Neuronal stem cell (in vitro differentiated cells): ENCODE measurements around the gene INKA2.

ENCODE experiments used
- DNase-seq: peaks from one replicate; pipeline ENCODE4 v3.0.0-alpha.2; 2013; ENCODE audit warnings: low spot score
- H2AFZ ChIP-seq: one replicate; pipeline ENCODE4 v1.6.1; 2013; ENCODE audit warnings: mild to moderate bottlenecking, low read length, inconsistent platforms
- H2AK5ac ChIP-seq: 2 replicates; pipeline ENCODE4 v1.6.1; 2013; ENCODE audit warnings: low read depth, mild to moderate bottlenecking, inconsistent platforms, low read length, moderate library complexity, mixed read lengths
- H2BK120ac ChIP-seq: 2 replicates; pipeline ENCODE4 v1.6.1; 2013; ENCODE audit warnings: low read depth, mild to moderate bottlenecking, inconsistent platforms, low read length, moderate library complexity, mixed read lengths
- H2BK12ac ChIP-seq: one replicate; pipeline ENCODE4 v1.6.1; 2013; ENCODE audit warnings: low read length, inconsistent platforms
- H2BK15ac ChIP-seq: 2 replicates; pipeline ENCODE4 v1.6.1; 2013; ENCODE audit warnings: mild to moderate bottlenecking, low read length, inconsistent platforms, mixed read lengths
- H2BK5ac ChIP-seq: one replicate; pipeline ENCODE4 v1.6.1; 2013; ENCODE audit warnings: inconsistent platforms, mild to moderate bottlenecking, low read length, moderate library complexity
- H3K14ac ChIP-seq: one replicate; pipeline ENCODE4 v1.6.1; 2013; ENCODE audit warnings: low read length, inconsistent platforms
- H3K18ac ChIP-seq: 2 replicates; pipeline ENCODE4 v1.6.1; 2013; ENCODE audit warnings: low read length, inconsistent platforms
- H3K23ac ChIP-seq: 2 replicates; pipeline ENCODE4 v1.6.1; 2013; ENCODE audit warnings: low read depth, mild to moderate bottlenecking, mixed read lengths, low read length, inconsistent platforms; ENCODE audit not compliant: poor library complexity
- H3K27ac ChIP-seq: replicated peaks from 3 replicates; pipeline ENCODE4 v1.5.1; 2013; ENCODE audit warnings: low read length, inconsistent platforms
- H3K27me3 ChIP-seq, 3 experiments: 2 replicates each; pipeline ENCODE4 v1.6.1; 2013; ENCODE audit warnings: low read length in 3 of 3, mild to moderate bottlenecking in 2 of 3, inconsistent platforms in 1 of 3, low read depth in 1 of 3, mixed read lengths in 1 of 3, moderate library complexity in 1 of 3; ENCODE audit not compliant: control insufficient read depth in 3 of 3, insufficient read depth in 3 of 3
- H3K36me3 ChIP-seq, 2 donors: replicated peaks in 1 of 2; 2 replicates each; pipeline ENCODE4 v1.6.1; 2013; ENCODE audit warnings: low read length in 2 of 2; ENCODE audit not compliant: control insufficient read depth in 2 of 2, insufficient read depth in 2 of 2
- H3K4ac ChIP-seq: 2 replicates; pipeline ENCODE4 v1.6.1; 2013; ENCODE audit warnings: inconsistent platforms, mild to moderate bottlenecking, low read length, moderate library complexity
- H3K4me1 ChIP-seq, 2 donors: 1 replicate in 1 of 2; 2 replicates in 1 of 2; pipeline ENCODE4 v1.6.1; 2013; ENCODE audit warnings: low read length in 2 of 2, low read depth in 1 of 2; ENCODE audit not compliant: control insufficient read depth in 2 of 2, insufficient read depth in 1 of 2
- H3K4me2 ChIP-seq: one replicate; pipeline ENCODE4 v1.6.1; 2013; ENCODE audit warnings: mild to moderate bottlenecking, low read length, inconsistent platforms; ENCODE audit not compliant: insufficient read depth, poor library complexity, severe bottlenecking
- H3K4me3 ChIP-seq, 2 donors: 2 replicates each; pipeline ENCODE4 v1.5.1; 2013; ENCODE audit warnings: low read length in 2 of 2, mild to moderate bottlenecking in 2 of 2, inconsistent platforms in 1 of 2, moderate library complexity in 1 of 2
- H3K79me1 ChIP-seq: one replicate; pipeline ENCODE4 v1.6.1; 2013; ENCODE audit warnings: low read depth, mild to moderate bottlenecking, inconsistent platforms, low read length, moderate library complexity
- H3K9ac ChIP-seq: one replicate; pipeline ENCODE4 v1.6.1; 2013; ENCODE audit warnings: mild to moderate bottlenecking, low read depth, low read length, inconsistent platforms; ENCODE audit not compliant: poor library complexity
- H3K9me3 ChIP-seq, 2 donors: replicated peaks in 1 of 2; 2 replicates each; pipeline versions ENCODE3 to v1.6.1; 2013; ENCODE audit warnings: low read length in 2 of 2, mild to moderate bottlenecking in 2 of 2, inconsistent platforms in 1 of 2, low read depth in 1 of 2, mixed read lengths in 1 of 2, moderate library complexity in 1 of 2; ENCODE audit not compliant: control insufficient read depth in 2 of 2, insufficient read depth in 1 of 2
- H4K8ac ChIP-seq: one replicate; pipeline ENCODE4 v1.6.1; 2013; ENCODE audit warnings: low read depth, mild to moderate bottlenecking, inconsistent platforms, low read length, moderate library complexity
- H4K91ac ChIP-seq: one replicate; pipeline ENCODE4 v1.6.1; 2013; ENCODE audit warnings: low read length, low read depth, mild to moderate bottlenecking, inconsistent platforms; ENCODE audit not compliant: poor library complexity
- WGBS, 2 donors: extraction: QIAGEN DNeasy Blood & Tissue Kit; methylation state at CpG; one replicate each; pipeline ENCODE4 v1.1.7; 2013; ENCODE audit warnings: missing lambda C conversion rate in 2 of 2, mixed read lengths in 1 of 2; ENCODE audit not compliant: insufficient read length in 2 of 2, insufficient replicate concordance in 1 of 2; ENCODE audit errors: extremely low coverage in 2 of 2; 5-methylcytosine and 5-hydroxymethylcytosine counted together

Gene INKA2

DNA sequence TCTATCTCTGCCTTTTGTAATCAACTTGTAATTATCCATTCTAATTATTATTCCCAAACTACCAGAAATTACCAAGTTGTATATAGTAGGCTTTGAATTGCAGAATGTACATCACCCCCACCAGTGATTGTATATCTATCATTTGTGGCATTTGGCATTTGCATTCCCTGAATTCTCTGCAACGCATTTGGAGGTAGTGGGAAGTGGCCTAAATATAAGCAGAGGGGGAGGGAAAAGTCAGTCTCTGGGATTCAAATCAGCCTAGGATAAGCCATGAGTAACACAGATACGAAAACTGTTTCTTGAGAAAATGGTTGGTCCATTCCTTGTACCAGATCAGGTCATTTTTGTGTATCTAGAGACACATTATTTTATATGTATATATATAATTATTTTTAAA lies 37.2 kb upstream of the INKA2 start:
- Histone ChIP-seq H2BK12ac (no peak overlapping the region), H3K18ac (no peak overlapping the region), H3K14ac (no peak overlapping the region), H3K23ac (no peak overlapping the region), H4K91ac (no peak overlapping the region), H3K4me2 (no peak overlapping the region), H3K9me3 (no peaks in the 10 kb centered on the region), H3K27ac (no peak overlapping the region), H2BK5ac (no peak overlapping the region), H3K36me3 (no peaks in the 10 kb centered on the region), H2BK15ac (no peak overlapping the region), H3K4ac (no peak overlapping the region), H2AFZ (peak overlapping the region; percentile 43), H3K4me1 (peaks cover 4 to 7% of the 10 kb centered on the region in 2 donors), H2BK120ac (no peak overlapping the region), H3K4me3 (no peak overlapping the region), H4K8ac (no peak overlapping the region), H3K79me1 (no peaks in the 10 kb centered on the region), H2AK5ac (no peak overlapping the region), H3K9ac (no peak overlapping the region), H3K27me3 (peaks cover 0 to 3% (median 0%) of the 10 kb centered on the region in 3 experiments)
- WGBS, 2 donors = no CpG with 5 or more reads among the region's 2 CpGs
- DNase-seq = no peak

DNA sequence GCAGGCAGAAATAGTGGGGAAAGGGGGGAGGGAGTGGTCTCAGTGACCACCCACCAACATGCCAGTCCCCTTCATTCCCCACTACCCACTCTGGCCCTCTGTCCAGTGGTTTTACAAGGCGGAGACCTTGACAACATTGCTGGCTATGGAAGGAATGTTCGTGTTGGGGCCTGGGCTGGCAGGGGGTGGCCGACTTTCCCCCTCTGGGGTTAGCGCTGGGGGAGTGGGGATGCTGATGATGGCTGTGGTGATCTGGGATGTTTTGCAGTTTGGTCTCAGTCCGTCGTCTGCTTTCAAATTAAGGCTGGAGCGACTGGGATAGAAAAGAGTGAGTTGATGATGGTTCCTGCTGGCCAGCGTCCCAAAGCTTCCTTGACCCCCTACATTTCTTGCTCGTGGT lies 36.8 kb upstream of the INKA2 start:
- DNase-seq = no peak
- Histone ChIP-seq H3K27me3 (peaks cover 0 to 3% (median 0%) of the 10 kb centered on the region in 3 experiments), H3K79me1 (no peaks in the 10 kb centered on the region), H3K14ac (no peak overlapping the region), H2BK5ac (no peak overlapping the region), H3K23ac (no peak overlapping the region), H3K9ac (no peak overlapping the region), H3K4me3 (no peak overlapping the region), H3K4me1 (peaks cover 4 to 7% of the 10 kb centered on the region in 2 donors), H3K36me3 (no peaks in the 10 kb centered on the region), H2BK15ac (no peak overlapping the region), H2BK120ac (no peak overlapping the region), H2BK12ac (no peak overlapping the region), H3K4ac (no peak overlapping the region), H3K18ac (no peak overlapping the region), H4K91ac (no peak overlapping the region), H2AK5ac (no peak overlapping the region), H4K8ac (no peak overlapping the region), H3K9me3 (no peaks in the 10 kb centered on the region), H2AFZ (peak overlapping the region; percentile 43), H3K4me2 (no peak overlapping the region), H3K27ac (no peak overlapping the region)
- WGBS, 2 donors = no CpG with 5 or more reads among the region's 9 CpGs

DNA sequence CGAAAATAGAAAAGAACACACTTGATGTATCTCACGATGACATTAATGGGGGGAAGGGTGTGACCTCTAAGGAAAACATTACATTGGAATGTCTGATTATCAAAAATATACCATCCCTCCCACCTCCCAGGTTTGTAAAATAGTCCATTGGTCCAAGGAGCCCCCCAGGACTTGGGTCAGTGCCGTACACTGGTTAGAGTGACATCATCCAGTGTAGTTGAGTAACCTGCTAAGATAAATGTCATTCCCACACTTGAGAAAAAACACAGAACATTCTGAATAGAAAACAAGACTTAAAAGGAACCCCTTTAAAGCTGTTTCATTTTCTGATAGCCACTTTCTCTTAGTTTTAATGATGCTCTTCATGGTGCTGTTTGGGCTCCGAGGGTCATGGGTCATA lies 31.7 kb upstream of the INKA2 start:
- no peak overlapping the region for H3K14ac ChIP-seq
- H3K79me1 ChIP-seq = no peaks in the 10 kb centered on the region
- no peak overlapping the region for H3K27ac ChIP-seq
- H4K8ac ChIP-seq = no peak overlapping the region
- H4K91ac ChIP-seq = no peak overlapping the region
- no peak overlapping the region for H2AK5ac ChIP-seq
- no peak overlapping the region for H3K4ac ChIP-seq
- no peak overlapping the region for H2BK15ac ChIP-seq
- H3K27me3 ChIP-seq = no peaks in the 10 kb centered on the region
- H3K4me1 ChIP-seq = peaks cover 0 to 2% of the 10 kb centered on the region in 2 donors
- H3K9me3 ChIP-seq = no peaks in the 10 kb centered on the region
- no peak overlapping the region for H2BK12ac ChIP-seq
- no peak overlapping the region for H3K4me3 ChIP-seq
- no peak for DNase-seq
- H3K9ac ChIP-seq = no peak overlapping the region
- no peak overlapping the region for H2AFZ ChIP-seq
- WGBS, 2 donors = no CpG with 5 or more reads among the region's 4 CpGs
- H2BK120ac ChIP-seq = no peak overlapping the region
- H3K23ac ChIP-seq = no peak overlapping the region
- no peak overlapping the region for H2BK5ac ChIP-seq
- no peak overlapping the region for H3K4me2 ChIP-seq
- H3K18ac ChIP-seq = no peak overlapping the region
- H3K36me3 ChIP-seq = peaks cover 8 to 43% of the 10 kb centered on the region in 2 donors

DNA sequence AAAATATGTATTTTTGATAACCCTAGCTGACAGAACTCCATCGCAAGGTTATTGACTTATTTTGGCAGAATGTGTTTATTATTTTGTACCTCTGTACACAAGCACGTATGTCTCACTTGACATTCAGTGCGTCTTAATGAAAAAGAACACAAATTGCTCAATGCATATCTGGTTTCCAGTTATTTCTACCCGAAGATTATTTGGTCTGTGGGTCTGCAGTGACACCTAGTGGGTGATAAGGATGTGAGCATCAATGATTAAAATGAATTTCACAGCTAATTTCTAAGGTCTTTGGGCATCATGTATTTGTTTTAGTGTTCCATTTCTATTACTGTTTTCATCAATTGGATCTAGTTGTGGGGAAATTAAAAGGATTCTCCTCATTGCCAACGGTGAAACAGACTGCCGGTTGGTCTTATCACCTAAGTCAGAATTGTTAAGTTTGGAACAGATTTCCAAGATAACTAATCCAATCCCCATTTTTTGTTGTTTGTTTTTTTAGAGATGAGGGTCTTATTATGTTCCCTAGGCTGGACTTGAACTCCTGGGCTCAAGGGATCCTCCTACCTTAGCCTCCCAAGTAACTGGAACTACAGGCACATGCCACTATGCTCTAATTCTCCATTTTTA lies 30.4 kb upstream of the INKA2 start:
- Histone ChIP-seq H2BK12ac (no peak overlapping the region), H3K9me3 (no peaks in the 10 kb centered on the region), H4K8ac (no peak overlapping the region), H2BK5ac (no peak overlapping the region), H3K23ac (no peak overlapping the region), H3K79me1 (no peaks in the 10 kb centered on the region), H3K14ac (no peak overlapping the region), H2BK120ac (no peak overlapping the region), H2BK15ac (no peak overlapping the region), H3K27me3 (no peaks in the 10 kb centered on the region), H3K36me3 (peaks cover 11 to 56% of the 10 kb centered on the region in 2 donors), H3K4me2 (no peak overlapping the region), H3K4me1 (no peaks in the 10 kb centered on the region), H3K4ac (no peak overlapping the region), H3K9ac (no peak overlapping the region), H3K18ac (no peak overlapping the region), H2AFZ (no peak overlapping the region), H3K4me3 (no peak overlapping the region), H4K91ac (no peak overlapping the region), H3K27ac (no peak overlapping the region), H2AK5ac (no peak overlapping the region)
- no CpG with 5 or more reads among the region's 6 CpGs for WGBS, 2 donors
- DNase-seq = peak; percentile 45
